NCI-H1930 (cell line): ENCODE data around the gene MARCO.

Experiments used
- DNase-seq, 2 experiments: peaks; one replicate each; lab custom pipeline; 2025; lab: John Stamatoyannopoulos, UW

Gene MARCO

GRCh38 chr2:119040730-119041129 is 98.7 kb downstream of the MARCO start:
- DNase-seq, result no peak
